NB4 (cell line): ENCODE results near the gene STIM2.

Experiments
- POLR2A ChIP-seq: IDR thresholded peaks from 2 replicates; pipeline ENCODE4 v1.6.1; 2011; ENCODE audit warnings: mild to moderate bottlenecking; ENCODE audit not compliant: insufficient read length; ENCODE audit errors: extremely low read depth
- TF ChIP-seq, protein P1 (sequence below): IDR thresholded peaks from one replicate; pipeline ENCODE4 v1.5.1; 2012; ENCODE audit warnings: low read depth, low read length

DNA sequence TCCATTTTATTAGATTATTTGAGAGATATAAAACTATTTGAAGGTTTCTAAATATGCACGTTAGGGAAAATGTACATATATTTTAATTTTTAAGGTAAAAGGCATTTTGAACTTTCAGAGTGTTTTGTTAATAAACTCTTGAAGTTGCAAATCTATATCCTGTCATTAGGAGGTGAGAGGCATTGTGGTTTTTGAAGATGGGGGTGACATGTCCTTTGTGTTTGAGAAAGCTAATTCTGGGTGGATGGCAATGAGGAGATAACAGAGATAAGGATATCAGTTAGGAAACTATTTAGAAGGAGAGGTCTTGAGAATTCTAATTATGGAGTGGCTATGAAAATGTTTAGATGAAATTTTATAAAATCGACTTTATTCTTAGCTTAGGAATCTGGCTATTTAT is 6.1 kb downstream of the STIM2 start:
- TF ChIP-seq, protein P1, sequence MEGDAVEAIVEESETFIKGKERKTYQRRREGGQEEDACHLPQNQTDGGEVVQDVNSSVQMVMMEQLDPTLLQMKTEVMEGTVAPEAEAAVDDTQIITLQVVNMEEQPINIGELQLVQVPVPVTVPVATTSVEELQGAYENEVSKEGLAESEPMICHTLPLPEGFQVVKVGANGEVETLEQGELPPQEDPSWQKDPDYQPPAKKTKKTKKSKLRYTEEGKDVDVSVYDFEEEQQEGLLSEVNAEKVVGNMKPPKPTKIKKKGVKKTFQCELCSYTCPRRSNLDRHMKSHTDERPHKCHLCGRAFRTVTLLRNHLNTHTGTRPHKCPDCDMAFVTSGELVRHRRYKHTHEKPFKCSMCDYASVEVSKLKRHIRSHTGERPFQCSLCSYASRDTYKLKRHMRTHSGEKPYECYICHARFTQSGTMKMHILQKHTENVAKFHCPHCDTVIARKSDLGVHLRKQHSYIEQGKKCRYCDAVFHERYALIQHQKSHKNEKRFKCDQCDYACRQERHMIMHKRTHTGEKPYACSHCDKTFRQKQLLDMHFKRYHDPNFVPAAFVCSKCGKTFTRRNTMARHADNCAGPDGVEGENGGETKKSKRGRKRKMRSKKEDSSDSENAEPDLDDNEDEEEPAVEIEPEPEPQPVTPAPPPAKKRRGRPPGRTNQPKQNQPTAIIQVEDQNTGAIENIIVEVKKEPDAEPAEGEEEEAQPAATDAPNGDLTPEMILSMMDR = no peak
- TF ChIP-seq POLR2A = no peak
